ENCODE results near the gene CFAP73.

DNA sequence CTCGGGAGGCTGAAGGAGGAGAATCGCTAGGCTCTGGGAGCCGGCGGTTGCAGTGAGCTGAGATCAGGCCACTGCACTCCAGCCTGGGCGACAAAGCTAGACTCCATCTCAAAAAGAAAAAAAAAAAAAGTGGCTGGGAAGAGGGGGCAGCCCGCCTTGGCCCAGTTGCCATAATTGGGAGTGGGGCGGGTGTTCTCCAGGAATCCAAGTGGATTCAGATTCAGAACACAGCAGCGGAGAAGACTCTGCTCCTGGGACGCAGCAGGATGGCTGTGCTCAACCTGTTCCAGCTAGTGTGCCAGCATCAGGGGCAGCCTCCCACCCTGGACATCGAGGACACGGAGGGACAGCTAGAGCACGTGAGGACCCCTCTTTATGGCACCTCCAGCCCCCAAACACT, 5.5 kb downstream of the CFAP73 start:
- TF ChIP-seq FOSL2 (IDR thresholded peaks at IDR 0.05; ENCODE audit: borderline replicate concordance, low read depth) (no peak), GABPA (IDR thresholded peaks at IDR 0.05; ENCODE audit: low read depth) (no peak), RFX5 (IDR thresholded peaks at IDR 0.05; ENCODE audit: low read length) (no peak), EP300 (IDR thresholded peaks at IDR 0.05; ENCODE audit: borderline replicate concordance in 1 of 2, low read depth in 1 of 2, low read length in 1 of 2) (no peak), YY1 (IDR thresholded peaks at IDR 0.05; ENCODE audit: low read depth) (no peak), MEF2A (IDR thresholded peaks at IDR 0.05; ENCODE audit: borderline replicate concordance, low read depth) (no peak), USF2 (IDR thresholded peaks at IDR 0.05; ENCODE audit: borderline replicate concordance, low read depth, low read length) (no peak), USF1 (IDR thresholded peaks at IDR 0.05; ENCODE audit: borderline replicate concordance, low read depth) (no peak), EZH2phosphoT487 (IDR thresholded peaks at IDR 0.05; ENCODE audit: borderline replicate concordance, low read depth) (no peak), POLR2AphosphoS5 (IDR thresholded peaks at IDR 0.05; ENCODE audit: low read depth, low read length) (no peak), TAF1 (IDR thresholded peaks at IDR 0.05; ENCODE audit: borderline replicate concordance, low read depth, low read length) (no peak)
- TF ChIP-seq, protein P1, sequence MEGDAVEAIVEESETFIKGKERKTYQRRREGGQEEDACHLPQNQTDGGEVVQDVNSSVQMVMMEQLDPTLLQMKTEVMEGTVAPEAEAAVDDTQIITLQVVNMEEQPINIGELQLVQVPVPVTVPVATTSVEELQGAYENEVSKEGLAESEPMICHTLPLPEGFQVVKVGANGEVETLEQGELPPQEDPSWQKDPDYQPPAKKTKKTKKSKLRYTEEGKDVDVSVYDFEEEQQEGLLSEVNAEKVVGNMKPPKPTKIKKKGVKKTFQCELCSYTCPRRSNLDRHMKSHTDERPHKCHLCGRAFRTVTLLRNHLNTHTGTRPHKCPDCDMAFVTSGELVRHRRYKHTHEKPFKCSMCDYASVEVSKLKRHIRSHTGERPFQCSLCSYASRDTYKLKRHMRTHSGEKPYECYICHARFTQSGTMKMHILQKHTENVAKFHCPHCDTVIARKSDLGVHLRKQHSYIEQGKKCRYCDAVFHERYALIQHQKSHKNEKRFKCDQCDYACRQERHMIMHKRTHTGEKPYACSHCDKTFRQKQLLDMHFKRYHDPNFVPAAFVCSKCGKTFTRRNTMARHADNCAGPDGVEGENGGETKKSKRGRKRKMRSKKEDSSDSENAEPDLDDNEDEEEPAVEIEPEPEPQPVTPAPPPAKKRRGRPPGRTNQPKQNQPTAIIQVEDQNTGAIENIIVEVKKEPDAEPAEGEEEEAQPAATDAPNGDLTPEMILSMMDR (IDR thresholded peaks at IDR 0.05): no peak
- TF ChIP-seq, protein P2, sequence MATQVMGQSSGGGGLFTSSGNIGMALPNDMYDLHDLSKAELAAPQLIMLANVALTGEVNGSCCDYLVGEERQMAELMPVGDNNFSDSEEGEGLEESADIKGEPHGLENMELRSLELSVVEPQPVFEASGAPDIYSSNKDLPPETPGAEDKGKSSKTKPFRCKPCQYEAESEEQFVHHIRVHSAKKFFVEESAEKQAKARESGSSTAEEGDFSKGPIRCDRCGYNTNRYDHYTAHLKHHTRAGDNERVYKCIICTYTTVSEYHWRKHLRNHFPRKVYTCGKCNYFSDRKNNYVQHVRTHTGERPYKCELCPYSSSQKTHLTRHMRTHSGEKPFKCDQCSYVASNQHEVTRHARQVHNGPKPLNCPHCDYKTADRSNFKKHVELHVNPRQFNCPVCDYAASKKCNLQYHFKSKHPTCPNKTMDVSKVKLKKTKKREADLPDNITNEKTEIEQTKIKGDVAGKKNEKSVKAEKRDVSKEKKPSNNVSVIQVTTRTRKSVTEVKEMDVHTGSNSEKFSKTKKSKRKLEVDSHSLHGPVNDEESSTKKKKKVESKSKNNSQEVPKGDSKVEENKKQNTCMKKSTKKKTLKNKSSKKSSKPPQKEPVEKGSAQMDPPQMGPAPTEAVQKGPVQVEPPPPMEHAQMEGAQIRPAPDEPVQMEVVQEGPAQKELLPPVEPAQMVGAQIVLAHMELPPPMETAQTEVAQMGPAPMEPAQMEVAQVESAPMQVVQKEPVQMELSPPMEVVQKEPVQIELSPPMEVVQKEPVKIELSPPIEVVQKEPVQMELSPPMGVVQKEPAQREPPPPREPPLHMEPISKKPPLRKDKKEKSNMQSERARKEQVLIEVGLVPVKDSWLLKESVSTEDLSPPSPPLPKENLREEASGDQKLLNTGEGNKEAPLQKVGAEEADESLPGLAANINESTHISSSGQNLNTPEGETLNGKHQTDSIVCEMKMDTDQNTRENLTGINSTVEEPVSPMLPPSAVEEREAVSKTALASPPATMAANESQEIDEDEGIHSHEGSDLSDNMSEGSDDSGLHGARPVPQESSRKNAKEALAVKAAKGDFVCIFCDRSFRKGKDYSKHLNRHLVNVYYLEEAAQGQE (IDR thresholded peaks at IDR 0.05; ENCODE audit: low read depth, low read length): no peak

Data from SK-N-SH (cell line).